Activated B cell treated with CpG ODN at 0.5 μM for 24 hours (primary cell): ENCODE measurements around the gene SPDYE4. TPM values are rescaled to one million over a fixed set of nuclear protein-coding genes. Genes with fewer than 3 reads are reported as not detected.

Experiments
- ATAC-seq: fragments of 200-7000 bp; cut with Tn5 transposase; one replicate; pipeline ENCODE4 v1.10.0; 2021; ENCODE audit warnings: low read depth, mild to moderate bottlenecking, moderate library complexity
- CTCF ChIA-PET: fragments of 350-600 bp; sonication (Branson Sonifier 250); formaldehyde crosslinking; loops from one replicate; lab custom pipeline; 2021; ENCODE audit warnings: antibody characterized with exemption; lab: Charles Lee
- POLR2A ChIA-PET: fragments of 350-600 bp; sonication (Branson Sonifier 250); formaldehyde crosslinking; loops from one replicate; lab custom pipeline; 2021; ENCODE audit warnings: antibody characterized with exemption; lab: Charles Lee
- DNase-seq: peaks from one replicate; pipeline ENCODE4 v3.0.0; 2022
- H3K27ac Mint-ChIP-seq: one replicate; pipeline ENCODE4 v1.8.0; 2020; ENCODE audit warnings: mixed read lengths
- H3K27me3 Mint-ChIP-seq: one replicate; pipeline ENCODE4 v1.8.0; 2021; ENCODE audit warnings: mixed read lengths
- H3K36me3 Mint-ChIP-seq: one replicate; pipeline ENCODE4 v1.8.0; 2021; ENCODE audit warnings: low read depth, mixed read lengths
- H3K4me1 Mint-ChIP-seq: one replicate; pipeline ENCODE4 v1.8.0; 2021; ENCODE audit warnings: mixed read lengths
- H3K4me3 Mint-ChIP-seq: one replicate; pipeline ENCODE4 v1.8.0; 2020; ENCODE audit warnings: mild to moderate bottlenecking, mixed read lengths
- H3K9me3 Mint-ChIP-seq: one replicate; pipeline ENCODE4 v1.8.0; 2020; ENCODE audit warnings: mixed read lengths
- CTCF ChIP-seq: fragments of 200-600 bp; IDR thresholded peaks from one replicate; pipeline ENCODE4 v1.8.0; 2022; ENCODE audit warnings: antibody characterized with exemption, mild to moderate bottlenecking
- intact Hi-C: fragments of 100-400 bp; cut with micrococcal nuclease; formaldehyde crosslinking; loops from one replicate; pipeline ENCODE4 v1.15.1; 2024
- total RNA-seq: library from RNA; stranded (reverse); gene quantifications from 2 replicates; pipeline ENCODE4 v1.2.3, GENCODE V29; 2022

SPDYE4 gene
- total RNA-seq, 1 donor from 2014 or later: not detected

- DNase-seq (no peak), ATAC-seq (no peak)
- Mint-ChIP-seq H3K9me3 (no peaks in the 10 kb centered on the region), H3K27ac (peak overlapping the region; percentile 73), H3K36me3 (no peaks in the 10 kb centered on the region), H3K4me3 (peak overlapping the region; percentile 85), H3K27me3 (no peaks in the 10 kb centered on the region), H3K4me1 (peaks cover 6% of the 10 kb centered on the region)
- intact Hi-C loops: loop anchor here (1.0 to 10.0 kb wide), 7 partner anchors 116 to 686 kb away; partner anchors contain the start of genes MYH10 and NDEL1
- no peak for TF ChIP-seq CTCF
- ChIA-PET POLR2A (interaction anchor here (0.6 to 1.6 kb wide), 4 partner anchors 111 to 370 kb away, joined by 3 to 12 read pairs (median 4); partner anchors contain the start of gene KRABD2), CTCF (interaction anchor here (0.8 to 5.0 kb wide), 16 partner anchors 8 to 686 kb away, joined by 3 to 56 read pairs (median 4); partner anchors contain the start of genes MFSD6L, NDEL1 and RPL26)
Observed at GRCh38 chr17:8746501-8747236, 11.7 kb downstream of the SPDYE4 start.

GRCh38 chr17:8745586-8746500 lies 12.5 kb downstream of the SPDYE4 start:
- H3K27me3 Mint-ChIP-seq: no peaks in the 10 kb centered on the region
- H3K9me3 Mint-ChIP-seq: no peaks in the 10 kb centered on the region
- no peaks in the 10 kb centered on the region for H3K36me3 Mint-ChIP-seq
- DNase-seq (peak; percentile 84), ATAC-seq (peak; percentile 81)
- ChIA-PET CTCF (interaction anchor here (0.8 to 5.0 kb wide), 17 partner anchors 9 to 685 kb away, joined by 3 to 56 read pairs (median 4); partner anchors contain the start of genes MFSD6L, NDEL1 and RPL26), POLR2A (interaction anchor here (0.6 to 1.6 kb wide), 6 partner anchors 112 to 369 kb away, joined by 3 to 12 read pairs (median 4); partner anchors contain the start of genes KRABD2 and NDEL1)
- intact Hi-C loops: loop anchor here (1.0 to 10.0 kb wide), 8 partner anchors 115 to 685 kb away; partner anchors contain the start of genes MYH10, NDEL1 and RPL26
- peak overlapping the region; percentile 85 for H3K4me3 Mint-ChIP-seq
- peak overlapping the region; percentile 77 for H3K27ac Mint-ChIP-seq
- peaks cover 10% of the 10 kb centered on the region for H3K4me1 Mint-ChIP-seq
- TF ChIP-seq CTCF: peak; percentile 96

- intact Hi-C loops: loop anchor here (10.0 kb wide), 1 partner anchor 501 kb away; no protein-coding TSS in a partner anchor
- peaks cover 22% of the 10 kb centered on the region for H3K4me1 Mint-ChIP-seq
- no peak for TF ChIP-seq CTCF
- peak overlapping the region; percentile 24 for H3K4me3 Mint-ChIP-seq
- no peaks in the 10 kb centered on the region for H3K27me3 Mint-ChIP-seq
- ATAC-seq: no peak
- CTCF ChIA-PET: interaction anchor here (5.0 kb wide), 1 partner anchor 333 kb away, joined by 56 read pairs; no protein-coding TSS in a partner anchor
- H3K9me3 Mint-ChIP-seq: no peaks in the 10 kb centered on the region
- DNase-seq: no peak
- H3K36me3 Mint-ChIP-seq: no peaks in the 10 kb centered on the region
- POLR2A ChIA-PET: interaction anchor here (0.6 kb wide), 1 partner anchor 594 kb away, joined by 3 read pairs; no protein-coding TSS in a partner anchor
- H3K27ac Mint-ChIP-seq: peak overlapping the region; percentile 50
Observed at GRCh38 chr17:8744086-8744785, 14.1 kb downstream of the SPDYE4 start.

GRCh38 chr17:8742819-8743218 lies 15.5 kb downstream of the SPDYE4 start:
- intact Hi-C loops: loop anchor here (10.0 kb wide), 1 partner anchor 502 kb away; no protein-coding TSS in a partner anchor
- Mint-ChIP-seq H3K36me3 (no peaks in the 10 kb centered on the region), H3K27me3 (no peaks in the 10 kb centered on the region), H3K4me1 (peaks cover 22% of the 10 kb centered on the region), H3K9me3 (no peaks in the 10 kb centered on the region), H3K4me3 (no peak overlapping the region), H3K27ac (no peak overlapping the region)
- ChIA-PET CTCF (interaction anchor here (3.2 kb wide), 1 partner anchor 332 kb away, joined by 16 read pairs; no protein-coding TSS in a partner anchor), POLR2A (no interaction called here)
- no peak for DNase-seq
- no peak for TF ChIP-seq CTCF
- no peak for ATAC-seq
